Activated CD8-positive, alpha-beta T cell treated with anti-CD3 and anti-CD28 coated beads for 36 hours (primary cell): ENCODE data around the gene BHLHE41. TPM values are rescaled to one million over a fixed set of nuclear protein-coding genes. Genes with fewer than 3 reads are reported as not detected.

Experiments used
- ATAC-seq: fragments of 200-7000 bp; cut with Tn5 transposase; one replicate; pipeline ENCODE4 v1.10.0; 2021; ENCODE audit warnings: mild to moderate bottlenecking, moderate library complexity
- CTCF ChIA-PET: fragments of 350-600 bp; sonication (Branson Sonifier 250); formaldehyde crosslinking; loops from one replicate; lab custom pipeline; 2021; ENCODE audit warnings: antibody characterized with exemption; lab: Charles Lee
- POLR2A ChIA-PET: fragments of 350-600 bp; sonication (Branson Sonifier 250); formaldehyde crosslinking; loops from one replicate; lab custom pipeline; 2021; ENCODE audit warnings: antibody characterized with exemption; lab: Charles Lee
- DNase-seq: peaks from one replicate; pipeline ENCODE4 v3.0.0-alpha.2; 2020
- H3K27ac Mint-ChIP-seq: one replicate; pipeline ENCODE4 v1.8.0; 2021; ENCODE audit warnings: mild to moderate bottlenecking, mixed read lengths
- H3K27me3 Mint-ChIP-seq: one replicate; pipeline ENCODE4 v1.8.0; 2021; ENCODE audit warnings: mixed read lengths
- H3K36me3 Mint-ChIP-seq: one replicate; pipeline ENCODE4 v1.8.0; 2021; ENCODE audit warnings: low read depth, mixed read lengths
- H3K4me1 Mint-ChIP-seq: one replicate; pipeline ENCODE4 v1.8.0; 2021; ENCODE audit warnings: low read depth, mixed read lengths
- H3K4me3 Mint-ChIP-seq: one replicate; pipeline ENCODE4 v1.8.0; 2021; ENCODE audit warnings: mild to moderate bottlenecking, moderate library complexity, mixed read lengths
- H3K9me3 Mint-ChIP-seq: one replicate; pipeline ENCODE4 v1.8.0; 2021; ENCODE audit warnings: mixed read lengths
- intact Hi-C: fragments of 100-400 bp; cut with micrococcal nuclease; formaldehyde crosslinking; loops from one replicate; pipeline ENCODE4 v1.10.0; 2022
- total RNA-seq, 2 experiments: library from RNA; stranded (reverse); gene quantifications; one replicate each; pipeline ENCODE4 v1.2.3, GENCODE V29; 2021
- TF ChIP-seq, protein P1 (sequence below): fragments of 200-600 bp; IDR thresholded peaks from one replicate; pipeline ENCODE4 v1.8.0; 2022; ENCODE audit warnings: antibody characterized with exemption, mild to moderate bottlenecking

BHLHE41 gene
- not detected for total RNA-seq

GRCh38 chr12:26124446-26125399 is at the start of gene BHLHE41:
TSS of gene BHLHE41 (minus strand) at chr12:26125037. CDS start at chr12:26124779, 258 bp downstream.
- DNase-seq (peak; percentile 33), ATAC-seq (no peak)
- Mint-ChIP-seq H3K27ac (no peak within 1 kb of the TSS), H3K9me3 (no peaks in the 10 kb centered on the region), H3K36me3 (no peaks in the 10 kb centered on the region), H3K4me1 (peaks cover 27% of the 10 kb centered on the region), H3K27me3 (peaks cover 74% of the 10 kb centered on the region), H3K4me3 (peak within 1 kb of the TSS; percentile 77)
- POLR2A ChIA-PET, result interaction anchor here (0.6 kb wide), 1 partner anchor 456 kb away, joined by 3 read pairs; no protein-coding TSS in a partner anchor
- intact Hi-C loops, result no loop called here
- TF ChIP-seq, protein P1, sequence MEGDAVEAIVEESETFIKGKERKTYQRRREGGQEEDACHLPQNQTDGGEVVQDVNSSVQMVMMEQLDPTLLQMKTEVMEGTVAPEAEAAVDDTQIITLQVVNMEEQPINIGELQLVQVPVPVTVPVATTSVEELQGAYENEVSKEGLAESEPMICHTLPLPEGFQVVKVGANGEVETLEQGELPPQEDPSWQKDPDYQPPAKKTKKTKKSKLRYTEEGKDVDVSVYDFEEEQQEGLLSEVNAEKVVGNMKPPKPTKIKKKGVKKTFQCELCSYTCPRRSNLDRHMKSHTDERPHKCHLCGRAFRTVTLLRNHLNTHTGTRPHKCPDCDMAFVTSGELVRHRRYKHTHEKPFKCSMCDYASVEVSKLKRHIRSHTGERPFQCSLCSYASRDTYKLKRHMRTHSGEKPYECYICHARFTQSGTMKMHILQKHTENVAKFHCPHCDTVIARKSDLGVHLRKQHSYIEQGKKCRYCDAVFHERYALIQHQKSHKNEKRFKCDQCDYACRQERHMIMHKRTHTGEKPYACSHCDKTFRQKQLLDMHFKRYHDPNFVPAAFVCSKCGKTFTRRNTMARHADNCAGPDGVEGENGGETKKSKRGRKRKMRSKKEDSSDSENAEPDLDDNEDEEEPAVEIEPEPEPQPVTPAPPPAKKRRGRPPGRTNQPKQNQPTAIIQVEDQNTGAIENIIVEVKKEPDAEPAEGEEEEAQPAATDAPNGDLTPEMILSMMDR, result no peak
- CTCF ChIA-PET, result interaction anchor here (1.6 kb wide), 1 partner anchor 9 kb away, joined by 4 read pairs; no protein-coding TSS in a partner anchor

DNA sequence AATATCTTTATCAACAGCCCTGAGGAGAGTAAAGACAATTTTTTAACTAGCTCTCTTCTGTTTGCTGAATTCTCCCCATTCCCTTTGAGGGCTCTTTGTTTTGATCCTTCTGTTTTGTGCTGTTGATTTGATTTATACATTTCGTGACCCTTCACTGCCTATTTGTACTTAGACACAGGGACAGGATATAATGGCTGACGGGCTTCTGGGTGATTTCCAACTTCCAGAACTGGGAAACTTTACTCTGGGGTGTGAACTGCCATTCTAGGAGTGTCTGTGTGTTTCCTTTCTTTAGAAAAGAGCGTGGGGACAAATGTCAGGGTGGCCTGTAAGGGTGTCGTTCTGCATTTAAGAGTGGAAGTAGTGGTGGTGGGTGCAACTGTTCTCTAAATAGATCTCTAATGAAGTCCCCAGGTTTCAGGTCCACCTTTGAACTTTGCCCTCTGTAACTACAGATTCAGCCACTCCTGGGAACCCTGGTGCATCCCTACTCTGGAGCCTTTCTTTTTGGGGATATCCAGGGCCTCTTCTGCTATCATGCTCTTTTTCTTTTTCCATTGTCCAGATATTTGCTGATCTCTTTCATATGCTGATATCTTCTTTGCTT is 48.2 kb upstream of the BHLHE41 start:
- no peak overlapping the region for H3K4me3 Mint-ChIP-seq
- CTCF ChIA-PET, result no interaction called here

GRCh38 chr12:26172539-26172938 is 47.7 kb upstream of the BHLHE41 start:
- no peak overlapping the region for H3K4me3 Mint-ChIP-seq
- DNase-seq (no peak), ATAC-seq (no peak)
- H3K27me3 Mint-ChIP-seq, result peaks cover 9% of the 10 kb centered on the region
- CTCF ChIA-PET, result no interaction called here
- no peaks in the 10 kb centered on the region for H3K9me3 Mint-ChIP-seq
- no peak overlapping the region for H3K27ac Mint-ChIP-seq
- POLR2A ChIA-PET, result no interaction called here
- H3K36me3 Mint-ChIP-seq, result no peaks in the 10 kb centered on the region
- intact Hi-C loops, result no loop called here
- TF ChIP-seq, protein P1, result no peak
- no peaks in the 10 kb centered on the region for H3K4me1 Mint-ChIP-seq

More for the DNA sequence above, 48.2 kb upstream of the BHLHE41 start:
- Mint-ChIP-seq H3K9me3 (no peaks in the 10 kb centered on the region), H3K27ac (no peak overlapping the region), H3K4me1 (no peaks in the 10 kb centered on the region), H3K36me3 (no peaks in the 10 kb centered on the region), H3K27me3 (peaks cover 9% of the 10 kb centered on the region)
- TF ChIP-seq, protein P1, result no peak
- ATAC-seq, result no peak
- no peak for DNase-seq
- intact Hi-C loops, result no loop called here
- POLR2A ChIA-PET, result no interaction called here

DNA sequence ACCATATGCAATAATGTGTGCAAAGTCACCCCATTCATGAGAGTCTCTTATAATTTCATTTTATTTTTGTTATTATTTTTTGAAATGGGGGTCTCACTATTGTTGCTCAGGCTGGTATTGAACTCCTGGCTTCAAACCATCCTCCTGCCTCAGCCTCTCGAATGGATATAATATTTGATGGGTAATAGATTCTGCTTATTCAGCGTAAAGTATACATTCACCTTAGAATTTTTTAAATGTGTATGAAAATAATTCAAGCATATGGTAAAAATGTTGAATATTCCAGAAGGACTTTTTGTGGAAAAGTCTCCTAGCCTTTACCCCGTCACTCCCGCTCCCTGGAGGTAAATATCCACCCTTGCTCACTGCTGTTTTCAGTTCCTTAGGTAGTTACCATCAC is 47.2 kb upstream of the BHLHE41 start:
- DNase-seq (no peak), ATAC-seq (no peak)
- CTCF ChIA-PET, result no interaction called here
- TF ChIP-seq, protein P1, result no peak
- Mint-ChIP-seq H3K27me3 (peaks cover 9% of the 10 kb centered on the region), H3K4me3 (no peak overlapping the region), H3K36me3 (no peaks in the 10 kb centered on the region), H3K4me1 (no peaks in the 10 kb centered on the region), H3K27ac (no peak overlapping the region), H3K9me3 (no peaks in the 10 kb centered on the region)
- intact Hi-C loops, result no loop called here
- POLR2A ChIA-PET, result no interaction called here

DNA sequence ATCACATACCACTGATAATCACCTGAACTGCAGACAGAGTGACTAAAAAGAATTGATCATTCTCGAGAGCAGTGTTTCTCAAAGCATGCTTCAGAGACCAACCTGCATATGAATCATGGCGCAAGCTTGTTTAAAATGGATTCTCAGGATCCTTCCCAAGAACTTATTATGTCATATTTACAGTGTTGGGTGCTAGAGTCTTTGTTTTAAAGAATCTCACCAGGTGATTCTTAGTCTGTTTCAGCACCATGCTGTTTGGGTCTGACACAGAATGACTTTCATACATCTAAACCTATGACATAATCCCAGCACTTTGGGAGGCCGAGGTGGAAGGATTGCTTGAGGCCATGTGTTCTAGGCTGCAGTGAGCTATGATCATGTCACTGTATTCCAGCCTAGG is 39.3 kb upstream of the BHLHE41 start:
- Mint-ChIP-seq H3K27ac (no peak overlapping the region), H3K4me3 (no peak overlapping the region), H3K9me3 (no peaks in the 10 kb centered on the region), H3K36me3 (no peaks in the 10 kb centered on the region), H3K4me1 (no peaks in the 10 kb centered on the region), H3K27me3 (peaks cover 14% of the 10 kb centered on the region)
- ATAC-seq (no peak), DNase-seq (no peak)
- intact Hi-C loops, result no loop called here
- POLR2A ChIA-PET, result no interaction called here
- CTCF ChIA-PET, result no interaction called here
- TF ChIP-seq, protein P1, result no peak
